HG03108 (cell line): ENCODE measurements around the gene TBKBP1.
"Not testable (repeated sequence)": the region's sequence is repeated elsewhere in the genome, so short reads cannot be mapped to it uniquely, and the experiment has no call there.

Experiments used
- ATAC-seq: cut with Tn5 transposase; IDR thresholded peaks from one replicate; pipeline ENCODE4 v1.9.1; 2021; ENCODE audit warnings: moderate library complexity; ENCODE audit not compliant: unreplicated experiment

Gene TBKBP1

GRCh38 chr17:47678196-47678595 lies 15.8 kb upstream of the TBKBP1 start:
- ATAC-seq, result no peak

GRCh38 chr17:47682138-47682537 lies 11.8 kb upstream of the TBKBP1 start:
- no peak for ATAC-seq

- not testable (repeated sequence) for ATAC-seq
These were observed 11.2 kb upstream of the TBKBP1 start for GRCh38 chr17:47682727-47683126.

GRCh38 chr17:47684025-47684424 lies 9.9 kb upstream of the TBKBP1 start:
- no peak for ATAC-seq

- ATAC-seq, result no peak
These were observed 9.3 kb upstream of the TBKBP1 start for GRCh38 chr17:47684535-47685193.

- no peak for ATAC-seq
These were observed 8.2 kb upstream of the TBKBP1 start for GRCh38 chr17:47685556-47686275.

GRCh38 chr17:47686276-47686635 lies 7.7 kb upstream of the TBKBP1 start:
- no peak for ATAC-seq

- ATAC-seq, result no peak
These were observed 7.2 kb upstream of the TBKBP1 start for GRCh38 chr17:47686664-47687327.

- ATAC-seq, result no peak
These were observed 6.7 kb upstream of the TBKBP1 start for GRCh38 chr17:47687328-47687690.

- ATAC-seq, result no peak
These were observed 6.2 kb upstream of the TBKBP1 start for GRCh38 chr17:47687748-47688147.

GRCh38 chr17:47690121-47690520 lies 3.8 kb upstream of the TBKBP1 start:
- no peak for ATAC-seq

GRCh38 chr17:47692137-47692894 lies 1.6 kb upstream of the TBKBP1 start:
- ATAC-seq, result no peak

- no peak for ATAC-seq
These were observed 848 bp upstream of the TBKBP1 start for GRCh38 chr17:47692895-47693730.

- ATAC-seq, result no peak
These were observed 844 bp downstream of the TBKBP1 start for GRCh38 chr17:47694581-47695428.

GRCh38 chr17:47695429-47696376 lies 1.7 kb downstream of the TBKBP1 start:
- ATAC-seq, result no peak

- no peak for ATAC-seq
These were observed 3.0 kb downstream of the TBKBP1 start for GRCh38 chr17:47696717-47697642.

GRCh38 chr17:47697906-47698711 lies 4.1 kb downstream of the TBKBP1 start:
- ATAC-seq, result no peak
